ENCODE results near the gene RNU1-3. TPM values are rescaled to one million over a fixed set of nuclear protein-coding genes. Genes with fewer than 3 reads are reported as not detected.

Gene RNU1-3
- total and polyA plus RNA-seq, 9 of the 15 experiments (the other 6 are each of a cell fraction or from before 2014, with no cell fraction given), result under 0.01 to 32,823 (median 2,538) TPM; not detected in 4

- TF ChIP-seq CHD7 (IDR thresholded peaks at IDR 0.05; ENCODE audit: low read depth, low read length) (peak; percentile 34), KDM5B (IDR thresholded peaks at IDR 0.05; ENCODE audit: insufficient replicate concordance, low read depth, low read length) (peak; percentile 33), CREB3L1 (IDR thresholded peaks at IDR 0.05; ENCODE audit: borderline replicate concordance, low read depth) (no peak), NR3C1 (CRISPR knock-in tag; IDR thresholded peaks at IDR 0.05) (peak; percentile 88), ZBTB9 (CRISPR knock-in tag; IDR thresholded peaks at IDR 0.05) (no peak), CTCFL (IDR thresholded peaks at IDR 0.05; ENCODE audit: borderline replicate concordance, insufficient read depth, low read depth, low read length, poor library complexity, severe bottlenecking) (no peak), SETDB1 (IDR thresholded peaks at IDR 0.05; ENCODE audit: low read length) (peak; percentile 75)
These were observed 41.0 kb downstream of the RNU1-3 start (continued) for GRCh38 chr1:16625497-16626408.
